ENCODE measurements around the gene HEXIM2. TPM values are rescaled to one million over a fixed set of nuclear protein-coding genes. Genes with fewer than 3 reads are reported as not detected.

The HEXIM2 gene
- total and polyA plus RNA-seq, 2 donors, result 2.0 to 7.9 TPM

- Histone ChIP-seq H3K4me1 (ENCODE audit: insufficient read depth) (peaks cover 1% of the 10 kb centered on the region), H3K36me3 (ENCODE audit: insufficient read depth) (no peaks in the 10 kb centered on the region), H3K27ac (ENCODE audit: low read depth) (peak overlapping the region; percentile 92), H3K4me3 (ENCODE audit: low read depth, low read length) (peak overlapping the region; percentile 34)
- WGBS, result 11% methylated on average over 71 of the region's 71 CpGs
- no peak for DNase-seq (ENCODE audit: extremely low spot score)
These were observed 17.3 kb upstream of the HEXIM2 start for GRCh38 chr17:45144199-45145034.

- no peaks in the 10 kb centered on the region for H3K36me3 ChIP-seq (ENCODE audit: insufficient read depth)
- peaks cover 1% of the 10 kb centered on the region for H3K4me1 ChIP-seq (ENCODE audit: insufficient read depth)
- no peak overlapping the region for H3K4me3 ChIP-seq (ENCODE audit: low read depth, low read length)
- no peak for DNase-seq (ENCODE audit: extremely low spot score)
- 75% methylated on average over 8 of the region's 8 CpGs for WGBS
- H3K27ac ChIP-seq (ENCODE audit: low read depth), result peak overlapping the region; percentile 87
These were observed 16.7 kb upstream of the HEXIM2 start for GRCh38 chr17:45145035-45145389.

GRCh38 chr17:45146166-45146565 lies 15.5 kb upstream of the HEXIM2 start:
- no peaks in the 10 kb centered on the region for H3K36me3 ChIP-seq (ENCODE audit: insufficient read depth)
- peaks cover 1% of the 10 kb centered on the region for H3K4me1 ChIP-seq (ENCODE audit: insufficient read depth)
- no peak overlapping the region for H3K4me3 ChIP-seq (ENCODE audit: low read depth, low read length)
- no peak for DNase-seq (ENCODE audit: extremely low spot score)
- H3K27ac ChIP-seq (ENCODE audit: low read depth), result peak overlapping the region; percentile 41
- WGBS, result 86% methylated on average over 10 of the region's 10 CpGs

- no peak overlapping the region for H3K27ac ChIP-seq (ENCODE audit: low read depth)
- no peak for DNase-seq (ENCODE audit: extremely low spot score)
- H3K36me3 ChIP-seq (ENCODE audit: insufficient read depth), result no peaks in the 10 kb centered on the region
- 76% methylated on average over 4 of the region's 4 CpGs for WGBS
- H3K4me3 ChIP-seq (ENCODE audit: low read depth, low read length), result peak overlapping the region; percentile 58
- peaks cover 1% of the 10 kb centered on the region for H3K4me1 ChIP-seq (ENCODE audit: insufficient read depth)
These were observed 15.1 kb upstream of the HEXIM2 start for GRCh38 chr17:45146592-45146889.

- WGBS, result 6% methylated on average over 29 of the region's 29 CpGs
- DNase-seq (ENCODE audit: extremely low spot score), result no peak
- Histone ChIP-seq H3K36me3 (ENCODE audit: insufficient read depth) (no peaks in the 10 kb centered on the region), H3K4me3 (ENCODE audit: low read depth, low read length) (peak overlapping the region; percentile 58), H3K27ac (ENCODE audit: low read depth) (peak overlapping the region; percentile 93), H3K4me1 (ENCODE audit: insufficient read depth) (peaks cover 2% of the 10 kb centered on the region)
These were observed 14.6 kb upstream of the HEXIM2 start for GRCh38 chr17:45146890-45147580.

GRCh38 chr17:45147581-45148182 lies 14.0 kb upstream of the HEXIM2 start:
- H3K4me3 ChIP-seq (ENCODE audit: low read depth, low read length), result peak overlapping the region; percentile 58
- peaks cover 2% of the 10 kb centered on the region for H3K4me1 ChIP-seq (ENCODE audit: insufficient read depth)
- under 1% methylated on average over 38 of the region's 38 CpGs for WGBS
- no peaks in the 10 kb centered on the region for H3K36me3 ChIP-seq (ENCODE audit: insufficient read depth)
- H3K27ac ChIP-seq (ENCODE audit: low read depth), result peak overlapping the region; percentile 93
- DNase-seq (ENCODE audit: extremely low spot score), result no peak

- WGBS, result under 1% methylated on average over 58 of the region's 58 CpGs
- H3K4me1 ChIP-seq (ENCODE audit: insufficient read depth), result peaks cover 2% of the 10 kb centered on the region
- H3K36me3 ChIP-seq (ENCODE audit: insufficient read depth), result no peaks in the 10 kb centered on the region
These were observed 13.3 kb upstream of the HEXIM2 start, which contains the start of gene HEXIM1 for GRCh38 chr17:45148183-45149036. Gene HEXIM1, plus strand, starts transcription at chr17:45148475. Its CDS starts 716 bp downstream, at chr17:45149191.

GRCh38 chr17:45149037-45149668 lies 12.5 kb upstream of the HEXIM2 start:
- Histone ChIP-seq H3K4me1 (ENCODE audit: insufficient read depth) (peaks cover 2% of the 10 kb centered on the region), H3K27ac (ENCODE audit: low read depth) (peak overlapping the region; percentile 94), H3K36me3 (ENCODE audit: insufficient read depth) (no peaks in the 10 kb centered on the region), H3K4me3 (ENCODE audit: low read depth, low read length) (peak overlapping the region; percentile 65)
- WGBS, result under 1% methylated on average over 32 of the region's 32 CpGs
- no peak for DNase-seq (ENCODE audit: extremely low spot score)

More at GRCh38 chr17:45148183-45149036, 13.3 kb upstream of the HEXIM2 start, which contains the start of gene HEXIM1:
- Histone ChIP-seq H3K27ac (ENCODE audit: low read depth) (peak within 1 kb of the TSS; percentile 94), H3K4me3 (ENCODE audit: low read depth, low read length) (peak within 1 kb of the TSS; percentile 65)
- peak; percentile 100 for DNase-seq (ENCODE audit: extremely low spot score)

- Histone ChIP-seq H3K36me3 (ENCODE audit: insufficient read depth) (no peaks in the 10 kb centered on the region), H3K27ac (ENCODE audit: low read depth) (peak overlapping the region; percentile 94), H3K4me3 (ENCODE audit: low read depth, low read length) (peak overlapping the region; percentile 65), H3K4me1 (ENCODE audit: insufficient read depth) (peaks cover 2% of the 10 kb centered on the region)
- DNase-seq (ENCODE audit: extremely low spot score), result no peak
- WGBS, result under 1% methylated on average over 56 of the region's 56 CpGs
These were observed 11.7 kb upstream of the HEXIM2 start for GRCh38 chr17:45149669-45150664.

GRCh38 chr17:45150911-45151809 lies 10.5 kb upstream of the HEXIM2 start:
- Histone ChIP-seq H3K4me3 (ENCODE audit: low read depth, low read length) (peak overlapping the region; percentile 29), H3K36me3 (ENCODE audit: insufficient read depth) (no peaks in the 10 kb centered on the region), H3K27ac (ENCODE audit: low read depth) (no peak overlapping the region), H3K4me1 (ENCODE audit: insufficient read depth) (peaks cover 2% of the 10 kb centered on the region)
- DNase-seq (ENCODE audit: extremely low spot score), result no peak
- 21% methylated on average over 8 of the region's 8 CpGs for WGBS

- Histone ChIP-seq H3K36me3 (ENCODE audit: insufficient read depth) (no peaks in the 10 kb centered on the region), H3K4me3 (ENCODE audit: low read depth, low read length) (no peak overlapping the region), H3K4me1 (ENCODE audit: insufficient read depth) (peaks cover 1% of the 10 kb centered on the region), H3K27ac (ENCODE audit: low read depth) (no peak overlapping the region)
- 94% methylated on average over 4 of the region's 4 CpGs for WGBS
- DNase-seq (ENCODE audit: extremely low spot score), result no peak
These were observed 6.6 kb upstream of the HEXIM2 start for GRCh38 chr17:45155029-45155428.

Data from urinary bladder (tissue), 4 donors.